ENCODE results near the gene CCDC38.

Gene CCDC38

DNA sequence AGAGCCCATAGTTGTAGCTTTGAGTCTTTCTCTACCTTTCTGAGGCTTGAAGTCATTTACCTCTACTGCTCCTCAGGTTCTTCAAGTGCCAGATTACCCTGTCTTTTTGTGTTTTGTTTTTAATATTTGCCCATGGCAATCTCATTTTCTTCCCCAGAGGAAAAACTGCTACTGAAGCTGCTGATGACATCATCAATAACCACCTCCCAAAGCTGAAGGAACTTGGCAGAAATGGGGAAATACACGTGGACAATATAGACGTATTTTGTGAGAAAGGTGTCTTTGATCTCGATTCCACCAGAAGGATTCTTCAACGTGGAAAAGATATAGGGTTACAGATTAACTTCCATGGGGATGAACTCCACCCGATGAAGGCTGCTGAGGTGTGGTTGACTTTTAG lies 17.8 kb upstream of the CCDC38 start:
- DNase-seq, result no peak

DNA sequence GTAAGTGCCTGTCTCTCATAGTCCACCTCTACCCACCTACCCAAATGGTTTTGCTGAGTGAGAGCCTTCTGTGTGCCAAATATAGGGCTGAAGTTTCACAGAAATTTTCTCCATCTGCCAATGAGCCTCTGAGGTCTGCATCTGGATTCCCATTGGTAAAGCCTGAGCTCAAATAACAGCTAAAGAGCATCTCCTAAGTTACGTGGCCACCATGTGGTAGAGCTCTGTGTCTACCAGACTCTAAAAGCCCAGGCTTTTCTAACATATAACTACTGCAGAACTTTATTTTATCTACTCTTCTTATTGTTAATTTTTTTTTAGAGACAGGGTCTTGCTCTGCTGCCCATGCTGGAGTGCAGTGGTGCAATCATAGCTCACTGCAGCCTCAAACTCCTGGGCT lies 16.7 kb upstream of the CCDC38 start:
- DNase-seq, result no peak

DNA sequence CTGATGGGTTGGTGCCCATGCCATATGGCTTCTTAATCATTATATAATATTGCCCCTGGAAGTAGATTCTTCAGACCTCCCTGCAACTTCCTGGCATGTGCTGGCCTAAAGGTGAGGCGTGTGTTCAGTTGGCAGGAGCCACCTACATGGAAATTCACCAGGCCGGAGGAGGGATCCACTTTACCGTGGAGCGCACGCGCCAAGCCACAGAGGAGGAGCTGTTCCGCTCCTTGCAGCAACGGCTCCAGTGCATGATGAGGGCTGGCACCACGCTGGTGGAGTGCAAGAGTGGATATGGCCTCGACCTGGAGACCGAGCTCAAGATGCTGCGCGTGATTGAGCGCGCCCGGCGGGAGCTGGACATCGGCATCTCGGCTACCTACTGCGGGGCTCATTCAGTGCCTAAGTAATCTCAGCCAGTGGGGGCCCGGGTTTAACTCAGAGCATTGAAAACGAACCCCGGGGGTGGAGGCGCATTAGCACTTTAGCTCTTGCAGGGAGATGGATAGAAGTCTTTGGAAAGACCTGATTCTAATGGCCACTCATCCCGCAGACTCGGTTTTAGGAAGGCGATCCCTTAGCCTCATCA lies 14.2 kb upstream of the CCDC38 start:
- no peak for DNase-seq

DNA sequence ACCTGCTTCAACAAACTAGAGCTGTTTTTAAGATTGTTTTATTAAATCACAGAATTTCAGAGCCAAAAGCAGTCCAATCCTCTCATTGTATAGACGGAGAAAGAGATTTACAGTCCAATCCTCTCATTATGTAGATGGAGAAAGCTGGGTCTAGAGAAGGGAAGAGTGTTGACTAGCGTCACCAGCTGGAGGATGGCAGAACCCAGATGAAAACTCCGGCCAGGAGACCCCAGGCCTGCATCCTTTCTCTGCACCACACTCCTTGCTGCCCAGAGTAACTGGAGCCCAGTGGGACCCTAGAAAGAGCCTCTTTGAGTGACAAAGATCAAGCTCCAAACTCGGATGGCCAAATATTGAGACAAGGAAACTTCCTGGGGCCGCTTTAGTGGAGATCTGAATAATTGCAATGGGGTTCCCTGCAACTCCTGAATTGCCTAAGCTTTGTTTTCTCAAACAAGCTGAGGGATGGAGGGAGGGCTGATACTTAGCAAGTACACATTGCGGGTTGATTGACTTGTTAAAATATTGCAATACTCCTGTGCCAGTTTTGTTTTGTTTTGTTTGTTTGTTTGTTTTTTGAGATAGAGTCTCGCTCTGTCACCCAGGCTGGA lies 13.2 kb upstream of the CCDC38 start:
- no peak for DNase-seq

DNA sequence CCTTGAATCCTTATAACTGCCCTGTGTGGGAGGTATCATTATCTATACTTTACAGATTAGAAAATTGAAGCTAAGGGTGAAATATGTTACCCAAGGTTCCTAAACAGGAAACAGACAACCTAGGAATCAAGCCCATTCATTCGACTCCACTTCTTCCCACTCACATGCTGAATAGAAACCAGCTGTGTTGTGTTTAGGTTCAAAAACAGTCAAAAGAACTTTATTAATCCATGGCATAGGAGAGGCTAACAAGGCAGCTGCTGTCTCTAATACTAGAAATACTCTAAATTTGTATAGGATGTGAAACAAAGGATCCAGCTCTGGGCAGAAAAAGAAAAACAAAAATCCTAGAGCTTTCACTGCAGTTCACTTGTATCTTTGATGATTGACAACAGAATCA lies 10.6 kb upstream of the CCDC38 start:
- no peak for DNase-seq

DNA sequence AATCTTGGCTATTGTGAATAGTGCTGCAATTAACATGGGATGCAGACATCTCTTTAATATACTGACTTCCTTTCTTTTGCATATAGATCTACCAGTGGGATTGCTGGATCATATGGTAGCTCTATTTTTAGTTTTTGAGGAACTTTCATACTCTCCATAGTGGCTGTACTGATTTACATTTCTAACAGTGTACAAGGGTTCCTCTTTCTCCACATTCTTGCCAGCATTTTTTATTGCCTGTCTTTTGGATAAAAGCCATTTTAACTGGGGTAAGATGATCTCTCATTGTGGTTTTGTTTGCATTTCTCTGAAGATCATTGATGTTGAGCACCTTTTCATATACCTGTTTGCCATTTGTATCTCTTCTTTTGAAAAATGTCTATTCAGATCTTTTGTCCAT lies 9.1 kb upstream of the CCDC38 start:
- DNase-seq, result no peak

DNA sequence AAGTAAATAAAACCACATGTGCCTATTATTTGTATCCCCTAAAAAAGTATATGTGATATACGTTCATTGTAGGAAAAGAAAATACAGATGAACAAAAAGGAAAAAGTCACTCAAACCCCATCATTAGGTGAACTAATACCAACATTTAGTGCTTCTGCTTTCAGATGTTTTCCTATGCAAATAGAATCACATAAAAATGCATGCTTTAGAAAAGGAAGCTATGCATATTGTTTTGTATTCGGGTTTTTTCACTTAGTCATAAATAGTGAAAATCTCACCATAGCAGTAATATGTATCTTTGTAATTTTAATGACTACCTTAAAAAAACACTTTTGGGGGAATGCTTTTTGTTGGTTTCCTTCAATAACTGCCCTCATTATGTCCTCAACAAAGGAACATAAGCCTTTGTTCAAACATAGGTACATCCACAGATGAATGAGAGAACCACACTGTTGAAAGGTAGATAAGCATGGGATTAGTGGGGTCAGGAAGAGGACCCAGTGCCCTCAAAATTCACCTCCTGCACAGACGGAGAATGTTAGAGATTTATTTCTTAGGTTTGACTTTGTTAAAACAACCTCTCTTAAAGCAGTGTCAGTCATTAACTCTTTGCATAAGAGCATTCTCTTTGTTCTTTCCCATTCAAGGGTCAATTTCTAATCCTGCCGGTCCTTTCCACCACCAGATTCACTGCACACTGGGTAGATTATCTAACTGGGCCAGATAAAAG lies 7.2 kb upstream of the CCDC38 start:
- no peak for DNase-seq

DNA sequence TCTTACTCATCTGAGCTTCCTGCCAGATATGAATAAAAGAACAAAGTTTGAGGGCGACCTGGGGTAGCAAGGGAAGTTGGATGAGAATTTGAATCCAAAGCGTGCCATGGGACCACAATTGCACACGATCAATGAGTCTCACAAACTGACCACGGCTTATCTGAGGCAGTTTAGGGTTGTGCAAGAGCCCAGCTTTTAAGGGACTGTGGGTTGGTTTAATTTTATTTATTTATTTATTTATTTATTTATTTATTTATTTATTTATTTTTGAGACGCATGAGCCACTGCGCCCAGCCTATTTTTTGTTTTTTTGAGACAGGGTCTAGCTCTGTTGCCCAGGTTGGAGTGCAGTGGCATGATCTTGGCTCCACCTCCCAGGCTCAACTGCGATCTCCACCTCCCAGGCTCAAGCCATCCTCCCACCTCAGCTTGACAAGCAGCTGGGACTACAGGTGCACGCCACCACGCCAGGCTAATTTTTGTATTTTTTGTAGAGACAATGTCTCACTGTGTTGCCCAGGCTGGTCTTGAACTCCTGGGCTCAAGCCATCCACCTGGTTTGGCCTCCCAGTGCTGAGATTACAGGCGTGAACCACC lies 1.8 kb upstream of the CCDC38 start:
- no peak for DNase-seq

DNA sequence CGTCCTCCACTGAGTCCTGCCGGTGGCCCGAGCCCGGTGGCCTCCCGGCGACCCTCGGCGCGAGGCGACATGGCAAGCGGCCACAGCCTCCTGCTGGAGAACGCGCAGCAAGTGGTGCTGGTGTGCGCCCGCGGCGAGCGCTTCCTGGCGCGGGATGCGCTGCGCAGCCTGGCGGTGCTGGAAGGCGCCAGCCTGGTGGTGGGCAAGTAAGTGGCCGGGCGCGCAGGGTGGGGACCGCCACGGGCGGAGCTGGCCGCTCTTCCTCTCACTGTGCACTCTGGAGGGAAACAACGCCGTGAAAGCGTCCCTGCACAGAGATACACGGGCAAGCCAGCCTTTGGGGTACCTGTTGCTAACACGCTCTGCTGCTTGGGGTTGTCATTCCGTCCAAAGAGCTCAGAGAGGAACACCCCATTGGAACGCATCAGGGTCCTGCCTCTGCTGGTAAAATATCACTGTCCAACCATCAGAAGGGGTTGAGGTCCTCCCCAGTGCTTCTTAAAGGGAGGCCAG lies 972 bp upstream of the CCDC38 start, which contains the start of gene AMDHD1:
TSS of gene AMDHD1 (plus strand) at position 2 of the 513 bp plus-strand sequence. CDS start at position 70, 68 bp downstream.
- DNase-seq, result peak; percentile 38

DNA sequence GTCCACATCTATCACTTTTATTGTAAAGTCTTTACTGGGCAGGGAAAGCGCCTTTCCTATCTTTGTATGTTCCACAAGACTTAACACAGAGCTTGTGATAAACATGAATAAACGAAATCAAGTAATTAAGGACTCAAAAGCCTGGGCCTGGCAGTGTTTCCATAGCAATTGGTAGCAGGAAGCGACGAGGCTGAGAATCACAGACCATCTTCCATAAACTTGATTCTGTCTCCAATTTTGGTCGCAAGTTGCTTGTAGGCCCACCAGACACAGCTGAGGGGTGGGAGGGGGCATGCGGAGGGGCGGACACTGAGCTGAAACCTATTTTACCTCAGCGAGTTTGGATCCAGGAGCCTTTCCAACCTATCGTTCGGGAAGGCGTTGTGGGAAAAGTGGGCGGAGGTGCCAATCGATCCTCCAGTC lies 302 bp downstream of the CCDC38 start:
- no peak for DNase-seq

DNA sequence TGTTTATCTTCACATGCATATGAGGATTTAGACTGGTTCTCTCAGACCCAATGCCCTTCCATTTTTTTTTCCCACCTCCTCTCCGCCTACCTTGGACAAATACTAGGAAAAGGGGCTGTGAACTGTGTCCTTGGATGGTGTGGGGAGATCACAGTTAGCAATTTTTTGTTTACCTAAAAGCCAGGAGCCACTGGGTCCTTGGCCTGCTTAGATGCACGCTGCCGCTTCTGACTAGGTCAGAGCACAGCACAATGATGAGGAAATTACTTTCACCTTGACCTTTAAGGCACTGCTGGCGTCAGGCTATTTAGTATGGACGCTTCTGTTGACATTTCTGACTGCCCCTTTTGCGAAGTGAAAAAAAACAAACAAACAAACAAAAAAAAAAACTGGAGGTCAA lies 1.9 kb downstream of the CCDC38 start:
- DNase-seq, result no peak

DNA sequence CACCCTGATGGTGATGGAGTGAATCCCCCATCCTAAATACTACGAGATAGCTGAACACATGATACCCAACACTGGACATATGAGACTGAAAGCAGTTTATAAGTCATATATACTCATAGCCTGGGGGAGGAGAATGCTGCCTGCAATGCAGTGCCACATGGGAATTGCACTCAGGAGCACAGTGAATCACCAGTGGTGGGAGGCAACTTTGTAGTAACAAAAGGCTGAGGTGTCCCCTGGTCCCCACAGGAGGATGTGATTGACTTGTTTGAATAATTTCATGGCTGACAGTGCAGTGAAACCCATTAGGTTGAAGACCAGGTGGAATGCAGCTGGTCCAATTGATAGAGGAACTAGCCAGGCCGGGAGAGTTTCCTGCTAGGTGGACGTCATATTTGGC lies 20.2 kb downstream of the CCDC38 start:
- peak; percentile 23 for DNase-seq

DNA sequence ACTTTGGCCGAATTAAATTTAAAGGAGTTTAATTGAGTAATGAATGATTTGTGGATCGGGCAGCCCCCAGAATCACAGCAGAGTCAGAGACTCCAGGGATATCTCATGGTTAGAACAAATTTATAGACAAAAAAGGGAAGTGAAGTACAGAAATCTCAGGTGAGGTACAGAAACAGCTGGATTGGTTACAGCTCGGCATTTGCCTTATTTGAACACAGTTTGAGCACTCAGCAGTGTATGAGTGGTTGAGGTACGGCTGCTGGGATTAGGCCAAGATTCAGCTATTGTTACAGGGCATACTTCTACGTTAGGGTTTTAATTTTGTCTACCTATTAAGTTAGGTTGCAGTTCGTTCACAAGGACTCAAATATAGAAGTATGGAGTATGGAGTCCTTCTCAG lies 23.3 kb downstream of the CCDC38 start:
- DNase-seq, result no peak

DNA sequence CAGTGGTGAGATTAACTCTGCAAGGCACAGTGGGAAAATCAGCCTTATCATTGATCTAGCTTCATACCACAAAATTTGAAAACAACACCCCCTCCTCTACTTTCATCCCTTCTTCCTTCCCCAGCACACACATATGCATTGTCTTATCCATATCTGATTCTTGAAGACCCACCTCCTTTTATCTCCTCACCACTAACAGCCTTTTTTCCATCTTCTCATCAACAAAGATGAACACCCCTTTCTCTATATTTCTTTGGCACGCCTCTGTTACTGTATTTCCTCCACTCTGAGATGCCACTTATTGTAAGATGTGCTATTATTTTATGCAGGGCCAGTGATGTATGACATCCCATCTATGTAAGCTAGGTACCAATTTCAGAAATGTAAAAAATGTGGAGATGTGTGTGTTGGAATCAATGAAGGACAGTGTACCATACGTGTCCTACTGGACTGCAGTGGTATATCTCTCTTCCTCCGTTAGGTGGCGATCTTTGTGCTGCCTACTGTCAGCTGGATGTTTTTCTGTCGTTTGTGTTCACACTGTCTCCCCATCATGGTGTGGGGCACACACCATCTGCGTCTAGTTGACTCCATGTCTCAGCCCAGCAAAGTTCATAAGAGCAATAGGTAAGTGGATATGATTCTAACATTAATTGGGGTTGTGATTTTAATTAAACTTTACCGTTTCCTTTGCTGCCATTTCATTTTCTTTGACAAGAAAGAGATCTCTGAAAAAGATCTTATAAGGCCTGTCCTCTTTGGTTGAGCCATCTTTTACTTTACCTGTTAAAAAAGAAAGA lies 24.0 kb downstream of the CCDC38 start:
- DNase-seq, result peak; percentile 43

DNA sequence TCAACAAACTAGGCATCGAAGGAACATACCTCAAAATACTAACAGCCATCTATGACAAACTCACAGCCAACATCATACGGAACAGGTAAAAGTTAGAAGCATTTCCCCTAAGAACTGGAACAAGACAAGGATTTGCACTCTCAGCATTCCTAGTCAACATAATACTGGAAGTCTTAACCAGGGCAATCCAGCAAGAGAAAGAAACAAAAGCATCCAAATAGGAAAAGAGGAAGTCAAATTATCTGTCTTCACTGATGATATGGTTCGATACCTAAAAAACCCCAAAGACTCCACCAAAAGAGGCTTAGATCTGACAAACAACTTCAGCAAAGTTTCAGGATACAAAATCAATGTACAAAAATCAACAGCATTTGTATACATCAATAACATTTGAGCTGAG lies 32.5 kb downstream of the CCDC38 start:
- DNase-seq, result no peak

DNA sequence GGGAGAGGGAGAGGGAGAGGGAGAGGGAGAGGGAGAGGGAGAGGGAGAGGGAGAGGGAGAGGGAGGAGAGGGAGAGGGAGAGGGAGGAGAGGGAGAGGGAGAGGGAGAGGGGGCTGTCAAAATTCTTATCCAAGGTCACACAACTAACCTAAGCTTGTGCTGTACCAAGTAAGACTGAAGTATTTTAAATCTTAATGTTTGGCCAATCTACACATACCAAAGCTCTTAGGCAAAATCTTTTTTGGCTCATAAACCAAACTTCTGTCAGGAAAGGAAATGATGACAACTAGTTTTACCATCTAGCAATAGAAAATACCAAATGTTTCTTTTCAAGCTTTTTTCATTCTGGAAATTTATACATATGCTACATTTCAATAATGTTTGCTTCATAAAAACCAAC lies 33.8 kb downstream of the CCDC38 start:
- peak; percentile 60 for DNase-seq

DNA sequence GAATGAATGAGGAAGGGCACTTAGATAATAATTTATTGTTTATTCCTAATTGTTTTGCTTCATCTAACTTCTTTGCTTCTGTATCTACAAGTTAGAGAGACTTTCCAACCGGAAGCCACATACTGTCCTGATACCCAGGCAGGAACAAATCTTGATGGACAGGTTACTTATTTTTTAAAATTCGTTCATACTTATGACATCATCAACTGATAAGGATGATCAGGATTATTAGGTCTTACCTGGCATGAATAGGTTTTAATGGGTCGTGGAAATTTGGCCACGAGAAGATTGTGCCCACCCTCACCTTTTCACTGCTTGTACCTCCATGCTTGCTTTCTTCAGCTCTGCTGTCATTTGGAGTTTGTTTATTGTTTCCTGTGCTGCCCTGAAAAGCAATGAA lies 44.3 kb downstream of the CCDC38 start:
- DNase-seq, result no peak

DNA sequence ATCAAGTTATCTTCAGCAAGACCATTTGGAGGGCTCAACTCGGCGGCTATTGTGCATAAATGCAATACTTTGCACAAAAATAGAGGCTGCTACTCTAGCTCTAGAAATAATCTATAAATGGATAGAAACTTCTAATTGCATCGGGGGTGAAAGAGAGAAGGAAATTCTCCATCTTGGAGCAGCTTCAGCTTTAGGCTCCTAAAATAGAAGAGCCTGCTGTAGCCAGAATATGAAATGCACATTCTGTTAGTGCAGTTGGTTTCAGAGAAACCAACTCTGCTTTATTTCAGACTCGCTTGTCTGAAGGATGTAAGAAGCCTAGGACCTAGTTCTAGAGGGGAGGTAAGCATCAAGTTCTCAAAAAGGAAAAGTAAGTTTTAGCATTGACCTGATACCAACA lies 45.6 kb downstream of the CCDC38 start:
- DNase-seq, result no peak

DNA sequence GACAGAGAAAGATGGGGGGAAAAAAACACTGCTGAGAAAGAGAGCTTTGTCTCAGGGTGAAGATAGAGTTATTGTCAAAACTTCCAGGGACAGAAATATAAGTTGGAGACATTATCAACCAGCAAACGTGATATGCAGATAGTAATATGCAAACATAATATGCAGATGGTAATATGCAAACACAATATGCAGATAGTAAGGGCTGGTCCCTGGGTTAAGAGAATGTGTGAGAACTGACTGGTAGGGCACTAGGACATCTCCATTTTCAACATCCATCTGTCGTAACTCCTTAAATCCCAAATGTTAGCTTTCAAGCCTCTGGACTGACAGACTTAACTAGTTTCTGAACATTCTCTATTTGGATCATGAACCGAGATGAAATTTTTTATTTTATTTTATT lies 51.5 kb downstream of the CCDC38 start:
- no peak for DNase-seq

DNA sequence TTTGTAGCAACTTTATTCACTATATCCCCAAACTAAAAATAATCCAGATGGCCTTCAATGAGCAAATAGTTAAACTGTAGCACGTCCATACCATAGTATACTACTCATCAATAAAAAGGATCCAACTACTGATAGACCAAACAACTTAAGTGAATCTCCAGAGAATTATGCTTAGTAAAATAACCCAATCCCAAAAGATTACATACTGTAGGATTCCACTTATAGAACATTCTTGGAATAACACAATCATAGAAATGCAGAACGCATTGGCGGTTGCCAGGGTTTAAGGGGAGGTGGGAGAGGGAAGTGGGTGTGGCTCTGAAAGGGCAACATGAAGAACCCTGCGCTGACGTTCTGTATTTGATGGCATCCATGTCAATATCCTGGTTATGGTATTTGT lies 55.1 kb downstream of the CCDC38 start:
- no peak for DNase-seq

DNA sequence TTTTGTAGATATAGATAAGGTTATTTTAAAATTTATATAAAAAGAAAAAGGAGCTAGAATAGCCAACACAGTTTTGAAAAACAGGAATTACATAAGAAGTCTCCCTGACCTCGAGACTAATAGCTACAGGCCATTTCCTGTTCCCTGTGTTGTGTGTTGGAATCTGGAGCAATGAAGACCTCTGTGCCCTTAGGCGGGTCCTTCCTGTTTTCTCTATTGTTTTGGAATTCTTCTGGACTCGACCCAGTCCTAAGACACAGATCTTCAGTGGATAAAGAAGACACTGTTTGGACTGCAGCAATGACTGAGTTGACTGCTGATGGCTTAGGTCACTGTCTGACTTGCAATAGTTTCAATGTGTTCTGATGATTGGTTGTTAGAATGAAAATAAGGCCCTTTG lies 57.4 kb downstream of the CCDC38 start:
- no peak for DNase-seq

DNA sequence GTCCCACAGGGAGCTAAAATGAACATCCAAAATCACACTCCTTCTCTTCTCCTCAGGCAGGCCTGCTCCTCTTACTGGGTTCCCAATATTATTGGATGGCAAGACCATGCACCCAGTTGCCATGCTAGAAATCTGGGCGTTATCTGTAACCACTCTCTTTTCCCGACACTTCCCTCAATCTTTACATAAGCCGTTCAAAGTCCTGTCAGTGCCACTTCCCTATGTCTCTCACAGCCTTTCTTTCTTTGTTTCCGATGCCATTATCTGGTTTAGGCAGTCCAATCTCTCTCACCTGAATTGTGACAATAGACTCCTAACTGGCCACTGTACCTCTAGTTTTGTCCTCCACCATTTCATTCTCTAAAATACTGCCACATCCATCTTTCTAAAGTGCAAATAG lies 59.5 kb downstream of the CCDC38 start:
- no peak for DNase-seq

DNA sequence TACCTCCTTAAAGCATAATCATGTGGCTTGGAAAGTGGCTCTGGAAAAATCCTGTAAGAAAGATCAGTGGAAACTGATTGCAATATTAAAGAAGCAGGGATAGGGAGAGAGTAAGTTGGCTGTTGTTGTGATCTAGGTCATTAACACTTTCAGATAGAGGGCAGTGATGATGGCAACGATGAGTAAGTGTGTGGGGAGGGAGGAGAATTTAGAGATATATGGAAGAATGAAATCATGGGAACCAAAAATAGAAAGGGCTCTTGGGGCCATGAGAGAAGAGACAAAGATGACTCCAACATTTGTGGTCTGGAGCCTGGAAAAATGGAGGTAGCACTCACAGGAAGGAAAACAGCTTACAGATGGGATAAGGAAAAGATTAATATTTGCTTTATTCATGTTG lies 60.3 kb downstream of the CCDC38 start:
- DNase-seq, result peak; percentile 42
